ENCODE results near the gene SLC25A25.
"Not testable (repeated sequence)": the region's sequence is repeated elsewhere in the genome, so short reads cannot be mapped to it uniquely, and the experiment has no call there.

SLC25A25 gene

DNA sequence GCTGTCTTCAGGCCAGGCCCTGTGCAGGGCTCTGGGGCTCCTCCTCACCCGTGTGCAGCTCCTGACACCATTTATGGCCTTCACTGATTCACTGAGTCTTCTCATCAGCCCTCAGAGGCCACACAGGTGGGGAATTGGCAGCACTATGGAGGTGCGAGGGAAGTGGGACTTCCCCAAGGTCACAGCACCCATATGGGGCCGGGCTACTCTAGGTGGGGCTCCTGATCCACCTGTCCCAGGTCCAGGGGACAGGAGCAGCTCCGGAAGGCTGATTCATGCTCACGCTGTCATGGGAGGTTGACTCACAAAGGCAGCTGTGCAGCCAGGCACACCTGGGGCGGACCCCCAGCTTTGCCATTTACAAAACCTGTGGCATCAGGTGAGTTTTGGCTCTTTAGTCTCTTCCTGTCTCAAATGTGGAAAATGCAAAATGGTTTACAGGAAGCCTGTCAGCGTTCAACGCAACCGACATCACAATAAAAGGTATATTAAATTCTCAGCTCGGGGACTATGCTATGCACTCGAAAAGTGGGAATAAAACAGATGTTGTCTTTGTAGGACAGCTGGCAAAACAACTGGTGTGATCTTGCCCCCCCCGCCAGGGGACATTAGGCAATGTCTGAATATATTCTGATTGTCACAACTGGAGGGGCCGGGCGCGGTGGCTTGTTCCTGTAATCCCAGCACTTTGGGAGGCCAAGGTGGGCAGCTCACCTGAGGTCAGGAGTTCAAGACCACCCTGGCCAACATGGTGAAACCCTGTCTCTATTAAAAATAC lies 15.9 kb upstream of the SLC25A25 start:
- DNase-seq (ENCODE audit: low spot score), result no peak

DNA sequence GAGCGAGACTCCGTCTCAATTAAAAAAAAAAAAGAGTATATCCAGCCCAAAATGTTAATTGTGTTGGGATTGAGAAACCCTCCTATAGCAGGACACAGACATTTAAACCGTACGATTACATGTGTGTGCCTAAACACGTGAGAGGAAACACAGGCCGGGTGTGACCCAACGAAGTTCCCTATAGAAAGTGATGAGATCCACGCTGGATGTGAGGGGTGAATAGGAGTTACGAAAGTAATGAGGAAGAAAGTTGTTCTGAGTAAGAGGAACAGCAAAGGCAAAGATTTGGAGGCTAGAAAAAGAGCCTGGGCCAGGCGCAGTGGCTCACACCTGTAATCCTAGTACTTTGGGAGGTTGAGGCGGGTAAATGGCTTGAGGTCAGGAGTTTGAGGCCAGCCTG lies 14.5 kb upstream of the SLC25A25 start:
- DNase-seq (ENCODE audit: low spot score), result no peak

GRCh38 chr9:128054087-128054486 lies 13.9 kb upstream of the SLC25A25 start:
- no peak for DNase-seq (ENCODE audit: low spot score)

GRCh38 chr9:128055344-128056040 lies 12.5 kb upstream of the SLC25A25 start:
- DNase-seq (ENCODE audit: low spot score), result no peak

- no peak for DNase-seq (ENCODE audit: low spot score)
Measured at GRCh38 chr9:128056086-128056485, 11.9 kb upstream of the SLC25A25 start.

DNA sequence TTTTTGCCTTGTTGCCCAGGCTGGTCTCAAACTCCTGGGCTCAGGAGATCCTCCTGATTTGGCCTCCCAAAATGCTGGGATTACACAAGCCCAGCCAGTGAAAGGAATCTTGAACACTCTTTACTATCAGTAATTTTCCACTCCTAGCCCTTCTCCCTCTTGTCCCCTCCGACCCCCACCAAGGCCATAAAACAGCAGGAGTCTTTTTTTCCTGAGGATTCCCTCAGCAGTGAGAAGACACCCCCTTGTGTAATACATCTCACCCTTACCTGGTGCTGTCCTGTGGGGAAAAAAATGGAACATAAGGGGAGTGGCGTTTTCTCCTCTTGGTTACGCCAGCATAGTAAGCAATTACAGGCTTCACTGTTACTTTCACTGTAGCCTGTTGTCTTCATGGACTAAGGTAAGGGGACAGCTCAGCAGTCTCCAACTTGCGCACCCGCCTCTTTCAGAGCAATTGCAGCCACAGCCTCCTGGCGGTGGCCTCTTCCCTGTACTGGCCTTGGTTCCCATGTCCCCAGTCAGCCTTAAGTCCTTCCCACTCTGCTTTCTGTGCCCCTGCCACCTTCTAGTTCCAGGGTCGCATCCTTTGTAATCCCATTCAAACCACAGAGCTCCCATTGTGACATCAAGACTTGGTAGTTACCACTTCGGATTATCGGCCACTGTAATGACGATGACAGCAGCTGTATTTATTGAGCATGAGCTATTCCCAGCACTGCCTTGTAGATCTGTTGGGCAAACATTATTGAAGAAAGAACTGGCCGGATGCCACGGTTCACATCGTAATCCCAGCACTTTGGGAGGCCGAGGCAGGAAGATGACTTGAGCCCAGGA lies 10.9 kb upstream of the SLC25A25 start:
- DNase-seq (ENCODE audit: low spot score), result no peak

- no peak for DNase-seq (ENCODE audit: low spot score)
Measured at GRCh38 chr9:128057724-128058409, 10.2 kb upstream of the SLC25A25 start.

GRCh38 chr9:128059365-128059983 lies 8.6 kb upstream of the SLC25A25 start:
- no peak for DNase-seq (ENCODE audit: low spot score)

- DNase-seq (ENCODE audit: low spot score), result no peak
Measured at GRCh38 chr9:128061275-128061960, 6.6 kb upstream of the SLC25A25 start.

DNA sequence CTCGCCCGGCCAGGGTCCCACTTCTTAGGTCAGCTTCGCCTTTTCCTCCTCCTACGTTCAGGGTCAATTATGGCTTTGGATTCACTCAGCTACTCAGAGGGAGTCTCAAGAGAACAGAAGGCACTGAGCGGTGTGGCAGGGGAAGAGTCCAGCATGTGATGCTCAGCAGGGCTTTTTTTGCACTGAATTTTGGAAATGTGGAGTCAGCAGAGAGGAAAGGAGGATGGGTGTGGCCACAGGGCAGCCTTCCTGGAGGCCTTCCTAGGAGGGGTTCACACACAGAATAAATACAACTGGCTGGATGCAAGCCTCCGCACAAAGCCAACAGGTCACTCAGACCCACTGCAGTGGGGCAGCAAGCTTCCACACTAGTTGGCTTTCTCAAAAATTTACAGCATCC lies 5.8 kb upstream of the SLC25A25 start:
- DNase-seq (ENCODE audit: low spot score), result no peak

DNA sequence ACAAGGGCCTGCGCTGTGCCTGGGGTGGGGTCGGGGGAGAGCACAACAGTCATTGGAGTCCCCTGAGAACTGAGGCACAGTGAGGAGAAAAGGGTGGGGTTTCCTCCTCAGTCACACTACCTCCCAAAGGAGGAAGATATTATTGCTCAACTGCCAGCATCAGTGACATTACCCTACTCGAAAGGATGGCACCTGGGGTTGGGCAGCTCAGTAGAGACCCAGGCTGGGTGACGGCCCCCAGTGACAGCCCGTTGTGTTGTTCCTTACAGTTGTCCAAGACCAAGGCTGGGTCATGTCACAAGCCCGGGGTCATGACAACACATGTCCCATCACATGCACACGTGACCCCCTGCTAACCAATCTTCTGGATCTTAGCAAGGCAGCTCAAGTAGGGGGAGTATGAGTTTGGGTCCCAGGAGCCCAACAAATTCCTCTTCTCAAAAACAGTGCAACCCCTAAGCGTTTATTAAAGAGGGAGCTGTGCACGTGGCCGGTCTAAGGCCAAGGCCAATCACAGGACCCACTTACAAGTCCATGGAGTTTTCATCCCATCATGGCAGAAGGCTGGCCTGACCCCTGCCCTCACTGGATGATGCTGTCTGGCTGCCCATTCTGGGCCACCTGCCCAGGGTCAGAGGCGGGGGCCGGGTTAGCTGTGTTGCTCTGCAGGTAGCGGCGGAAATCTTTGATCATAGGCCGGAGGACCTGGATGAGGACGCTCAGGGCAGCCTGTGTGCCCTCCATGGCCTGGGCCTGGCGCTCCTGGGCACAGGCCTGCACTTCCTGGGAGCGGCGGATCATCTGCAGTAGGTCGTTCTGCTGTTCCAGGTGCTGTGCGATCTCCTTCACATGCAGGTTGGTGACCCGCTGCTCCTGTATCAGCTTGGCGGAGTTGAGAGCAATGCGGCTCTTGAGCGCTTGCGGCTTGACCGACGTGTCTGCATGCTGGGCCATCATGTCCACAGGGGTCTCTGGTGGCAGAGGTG lies 4.9 kb upstream of the SLC25A25 start:
- no peak for DNase-seq (ENCODE audit: low spot score)

- no peak for DNase-seq (ENCODE audit: low spot score)
Measured at GRCh38 chr9:128065907-128066712, 1.9 kb upstream of the SLC25A25 start.

DNA sequence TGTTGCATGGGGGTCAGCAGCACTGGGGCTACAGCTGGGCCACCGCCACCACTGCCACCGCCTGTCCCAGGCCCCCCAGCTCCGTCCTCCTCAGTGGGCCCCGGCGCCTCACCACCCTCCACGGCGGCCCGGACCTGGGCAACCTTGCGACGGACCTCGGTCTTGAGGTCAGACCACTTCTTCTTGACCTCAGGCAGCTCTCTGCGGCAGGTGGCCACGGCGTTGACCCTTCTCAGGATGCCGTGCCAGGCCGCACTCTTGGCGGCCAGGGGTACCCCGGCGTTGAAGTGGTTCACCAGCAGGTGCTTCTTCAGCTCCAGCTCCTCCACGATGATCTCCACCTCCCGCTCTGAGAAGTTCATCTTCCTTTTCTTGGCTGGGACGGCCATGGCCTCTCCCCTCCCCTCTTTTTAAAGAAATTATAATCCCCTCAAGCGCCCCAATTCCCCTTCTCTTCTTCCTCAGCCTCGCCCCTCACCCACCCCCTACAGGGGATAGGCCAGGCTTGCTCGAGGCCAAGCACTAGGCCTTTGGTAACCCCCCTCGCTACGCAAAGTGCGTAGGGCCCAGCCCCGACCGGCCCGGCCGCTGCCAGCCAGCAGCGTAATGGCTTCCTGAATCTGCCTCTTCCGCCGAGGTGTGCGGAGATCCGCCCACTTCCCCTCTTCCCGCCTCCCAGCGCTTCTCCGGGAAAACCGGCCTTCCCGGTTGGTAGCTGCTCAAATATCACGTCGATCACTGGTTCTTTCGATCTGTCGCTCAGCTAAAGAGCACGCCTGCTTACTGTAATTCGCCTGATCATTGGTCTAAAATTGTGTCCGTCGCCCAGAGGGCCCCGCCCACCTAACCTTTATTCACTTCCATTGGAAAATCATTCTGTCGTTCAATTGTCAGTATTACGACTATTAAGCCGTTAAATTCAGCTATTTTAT lies 1.1 kb upstream of the SLC25A25 start, which contains the start of gene NAIF1:
NAIF1 (minus strand) TSS at position 608 of the 932 bp plus-strand sequence; CDS start at position 389, 219 bp downstream.
- DNase-seq (ENCODE audit: low spot score), result peak; percentile 99

DNA sequence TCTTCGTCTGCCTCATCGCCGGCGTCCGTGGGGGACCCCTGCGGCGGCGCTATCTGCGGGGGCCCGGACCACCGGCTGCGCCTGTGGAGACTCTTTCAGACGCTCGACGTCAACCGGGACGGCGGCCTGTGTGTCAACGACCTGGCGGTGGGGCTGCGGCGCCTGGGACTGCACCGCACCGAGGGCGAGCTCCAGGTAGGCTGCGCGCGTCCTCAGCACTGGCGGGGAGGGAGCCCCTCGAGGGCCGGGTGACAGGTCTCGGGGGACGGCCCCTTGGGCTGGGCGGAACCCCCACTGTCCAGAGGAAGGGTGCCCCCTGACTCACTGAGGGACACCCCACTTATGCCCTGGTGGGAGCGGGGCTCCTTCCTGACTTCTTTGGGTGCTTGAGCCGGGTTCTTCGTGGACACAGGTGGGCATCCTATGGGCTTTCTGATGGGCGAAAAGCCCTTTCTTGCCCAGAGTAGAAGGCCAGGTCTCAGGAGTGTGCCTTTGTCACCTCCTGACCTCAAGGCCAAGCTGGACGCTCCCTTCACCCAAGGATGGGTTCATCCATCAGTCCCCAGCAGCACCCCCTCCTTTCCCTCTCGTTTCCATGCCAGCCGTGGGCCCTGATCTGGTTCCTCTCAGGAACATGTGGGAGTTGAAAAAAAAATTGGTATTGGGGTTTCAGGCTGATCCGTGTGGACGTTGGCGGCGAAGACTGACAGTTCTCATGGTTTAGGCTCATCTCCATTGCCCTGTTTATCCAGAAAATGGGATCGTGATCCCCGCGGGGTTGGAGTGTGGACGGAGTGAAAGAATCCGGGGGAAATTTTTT lies 564 bp downstream of the SLC25A25 start:
- DNase-seq (ENCODE audit: low spot score), result no peak

GRCh38 chr9:128070874-128071273 lies 2.8 kb downstream of the SLC25A25 start:
- no peak for DNase-seq (ENCODE audit: low spot score)

GRCh38 chr9:128071475-128071874 lies 3.4 kb downstream of the SLC25A25 start:
- DNase-seq (ENCODE audit: low spot score), result not testable (repeated sequence)

Measured in hepatic stellate cell (primary cell).